Activated T-cell treated with anti-CD3 and anti-CD28 coated beads for 1 hour (primary cell): ENCODE measurements around the gene PPP2R1B.
"Not testable (repeated sequence)": the region's sequence is repeated elsewhere in the genome, so short reads cannot be mapped to it uniquely, and the experiment has no call there.

Experiments used
- DNase-seq: peaks from one replicate; pipeline ENCODE4 v3.0.0-alpha.2; 2020; ENCODE audit warnings: low read depth

The PPP2R1B gene

GRCh38 chr11:111725621-111726020, 40.6 kb downstream of the PPP2R1B start:
- no peak for DNase-seq

DNA sequence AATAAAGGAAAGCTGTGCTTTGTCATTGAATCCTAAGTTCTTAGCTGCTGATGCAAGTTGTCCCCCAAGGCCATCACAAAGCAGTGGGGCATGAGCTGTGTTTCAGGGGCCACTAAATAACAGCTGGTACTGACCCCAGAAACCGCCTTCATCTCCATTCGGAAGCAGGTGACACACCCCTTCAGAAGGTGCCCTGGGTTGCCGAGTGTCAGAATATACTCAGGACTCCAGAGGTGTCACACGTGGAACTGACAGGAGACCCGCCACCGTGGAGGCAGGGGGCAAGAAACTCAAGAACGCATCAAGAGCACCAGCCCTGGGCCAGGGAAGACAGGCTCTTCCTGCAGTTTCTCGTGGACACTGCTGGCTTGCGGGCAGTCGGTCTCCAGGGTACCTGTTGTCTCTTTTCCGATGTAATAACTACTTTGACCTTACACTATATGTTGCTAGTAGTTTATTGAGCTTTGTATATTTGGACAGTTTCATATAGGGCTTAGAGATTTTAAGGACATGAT, 41.5 kb downstream of the PPP2R1B start:
- DNase-seq, result no peak

DNA sequence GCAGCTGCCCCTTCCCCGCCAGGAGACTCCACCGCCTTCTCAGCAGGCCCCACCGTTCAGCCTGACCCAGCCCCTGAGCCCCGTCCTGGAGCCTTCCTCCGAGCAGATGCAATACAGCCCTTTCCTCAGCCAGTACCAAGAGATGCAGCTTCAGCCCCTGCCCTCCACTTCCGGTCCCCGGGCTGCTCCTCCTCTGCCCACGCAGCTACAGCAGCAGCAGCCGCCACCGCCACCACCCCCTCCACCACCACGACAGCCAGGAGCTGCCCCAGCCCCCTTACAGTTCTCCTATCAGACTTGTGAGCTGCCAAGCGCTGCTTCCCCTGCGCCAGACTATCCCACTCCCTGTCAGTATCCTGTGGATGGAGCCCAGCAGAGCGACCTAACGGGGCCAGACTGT, 42.6 kb downstream of the PPP2R1B start:
- no peak for DNase-seq

GRCh38 chr11:111722501-111722900, 43.7 kb downstream of the PPP2R1B start:
- DNase-seq, result no peak

DNA sequence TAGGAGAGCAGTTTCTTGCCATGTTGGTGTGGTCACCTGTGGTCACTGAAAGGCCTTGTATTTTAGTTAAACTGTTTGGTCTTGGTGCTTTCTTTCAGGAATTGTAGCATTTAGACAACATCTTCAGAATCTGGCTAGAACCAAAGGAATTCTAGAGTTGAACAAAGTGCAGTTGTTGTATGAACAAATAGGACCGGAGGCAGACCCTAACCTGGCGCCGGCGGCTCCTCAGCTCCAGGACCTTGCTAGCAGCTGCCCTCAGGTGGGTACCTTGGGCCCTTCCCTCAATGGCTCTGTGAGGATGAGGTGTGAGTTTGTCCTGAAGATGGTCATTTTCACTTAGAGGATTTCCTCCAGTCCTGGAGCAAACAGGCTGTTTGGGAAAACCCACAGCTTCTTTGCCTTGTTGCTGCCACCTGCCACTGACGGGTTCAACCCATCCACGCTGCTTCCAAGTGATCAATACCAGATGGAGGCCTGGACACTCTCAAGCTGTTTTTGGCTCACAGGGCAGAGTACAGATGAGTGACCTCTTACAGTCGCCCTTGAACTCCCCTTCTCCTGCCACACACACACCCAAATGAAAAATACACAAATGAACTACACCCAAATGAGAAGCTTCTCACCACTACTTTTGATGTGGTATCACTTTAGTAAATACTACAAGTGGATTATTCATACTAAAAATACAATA, 45.2 kb downstream of the PPP2R1B start:
- DNase-seq, result no peak

GRCh38 chr11:111719379-111719778, 46.8 kb downstream of the PPP2R1B start:
- DNase-seq, result no peak

- no peak for DNase-seq
These were observed 47.3 kb downstream of the PPP2R1B start for GRCh38 chr11:111718859-111719258.

DNA sequence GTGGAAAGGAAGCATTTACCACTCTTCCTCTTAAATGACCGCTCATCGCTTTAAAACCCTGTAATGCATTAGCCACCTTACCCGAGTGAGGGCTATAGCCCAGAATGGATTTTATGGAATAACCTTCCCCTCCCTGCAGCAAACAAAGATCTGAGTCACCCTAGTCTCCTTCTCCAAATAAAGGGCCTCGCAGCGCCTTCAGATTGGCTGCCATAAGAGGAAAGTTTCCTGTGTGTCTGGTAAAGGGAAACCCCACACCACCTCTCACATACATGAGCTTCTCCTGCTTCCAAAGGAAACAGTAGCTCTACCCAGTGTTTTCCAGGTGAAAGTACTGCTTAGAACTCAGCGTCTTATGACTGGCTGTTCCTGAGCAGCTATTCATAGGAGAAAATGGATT, 47.8 kb downstream of the PPP2R1B start:
- DNase-seq, result no peak

GRCh38 chr11:111717660-111718059, 48.5 kb downstream of the PPP2R1B start:
- not testable (repeated sequence) for DNase-seq

- DNase-seq, result no peak
These were observed 50.9 kb downstream of the PPP2R1B start for GRCh38 chr11:111715142-111715816.

DNA sequence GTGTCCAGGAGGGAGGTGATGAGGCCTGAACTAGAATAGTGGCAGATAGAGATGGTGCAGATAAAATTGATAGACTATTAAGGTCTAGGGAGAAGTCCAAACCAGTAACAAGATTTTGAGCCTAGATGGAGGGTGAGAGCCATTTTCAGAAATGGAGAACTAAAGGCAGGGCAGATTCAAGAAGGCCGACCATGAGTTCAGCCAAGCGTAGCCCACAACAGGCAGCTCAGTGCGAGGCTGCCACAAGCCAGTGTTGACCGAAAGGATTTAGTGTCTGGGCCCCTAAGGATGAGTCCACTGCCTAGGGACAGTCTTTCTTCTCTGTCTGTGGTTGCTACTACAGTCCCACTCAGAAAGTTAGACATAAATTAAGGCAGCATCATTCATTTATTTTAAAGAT, 51.7 kb downstream of the PPP2R1B start:
- no peak for DNase-seq

- DNase-seq, result no peak
These were observed 58.5 kb downstream of the PPP2R1B start for GRCh38 chr11:111707691-111708067.

DNA sequence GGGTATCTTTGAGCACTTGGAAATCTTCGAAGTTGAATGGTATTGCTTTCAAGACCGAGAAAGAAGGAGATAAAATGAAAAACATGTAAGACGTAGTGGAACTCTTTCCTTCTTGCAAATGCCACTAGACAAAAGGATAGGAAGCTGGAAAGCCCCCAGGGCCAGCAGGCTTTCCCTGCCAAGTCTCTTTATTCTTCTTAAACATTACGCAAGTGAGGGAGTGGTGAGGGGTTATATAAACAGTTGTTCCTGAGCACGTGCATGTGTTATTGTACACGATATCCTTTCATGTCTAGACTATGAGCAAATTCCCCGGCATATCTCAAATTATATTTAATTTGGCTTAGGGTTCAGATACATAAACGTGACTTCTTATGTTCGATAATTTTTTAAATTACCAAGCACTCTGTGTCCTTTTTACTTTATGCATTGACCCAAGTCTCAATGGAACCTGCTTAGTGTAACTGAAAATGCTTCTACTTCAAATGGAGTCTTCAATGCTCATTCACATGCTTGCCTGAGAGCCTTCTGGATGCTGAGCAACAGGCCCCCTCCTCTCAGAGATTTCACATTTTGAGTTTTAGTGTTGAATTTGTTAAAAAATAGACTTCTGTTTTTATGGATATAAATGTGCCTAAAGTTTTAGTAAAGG, 59.0 kb downstream of the PPP2R1B start:
- no peak for DNase-seq

DNA sequence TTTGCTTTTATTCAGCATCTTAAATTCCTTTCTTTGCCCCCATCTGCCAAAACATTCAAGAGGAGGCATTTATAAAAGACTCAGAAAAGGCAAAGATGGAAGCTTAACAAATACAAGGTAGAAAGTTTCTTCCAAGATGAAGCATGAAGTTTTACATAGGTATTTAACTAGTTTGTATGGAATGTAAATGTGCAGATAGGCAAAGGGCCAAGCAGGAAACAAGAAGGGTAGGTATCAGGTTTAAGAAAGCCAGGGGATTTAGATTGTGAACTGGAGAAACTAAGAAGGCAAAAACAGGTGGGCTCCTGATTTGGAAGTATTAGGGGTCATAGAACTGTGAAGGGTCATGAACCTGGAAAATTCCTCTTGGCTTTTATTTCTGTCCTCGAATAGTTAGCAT, 62.6 kb downstream of the PPP2R1B start:
- no peak for DNase-seq

DNA sequence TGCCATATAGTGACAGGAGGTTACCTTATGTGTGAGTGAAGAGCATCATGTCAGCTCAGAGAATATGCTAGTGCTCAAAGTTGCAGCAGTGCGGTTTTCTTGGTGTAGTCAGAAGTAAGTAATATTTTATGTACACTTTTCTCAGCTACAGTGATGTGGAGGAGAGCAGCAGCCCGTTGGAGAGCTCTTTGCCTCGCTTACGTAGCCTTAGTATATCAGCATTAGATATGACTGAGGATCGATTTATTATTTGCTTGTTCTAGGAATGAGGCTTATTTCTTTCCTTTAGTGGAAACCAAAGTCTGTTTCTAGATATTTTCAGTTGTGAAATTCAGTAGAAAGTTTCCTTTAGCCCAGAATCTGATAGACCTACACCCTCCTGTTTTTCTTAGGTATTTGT, 63.6 kb downstream of the PPP2R1B start:
- DNase-seq, result no peak

DNA sequence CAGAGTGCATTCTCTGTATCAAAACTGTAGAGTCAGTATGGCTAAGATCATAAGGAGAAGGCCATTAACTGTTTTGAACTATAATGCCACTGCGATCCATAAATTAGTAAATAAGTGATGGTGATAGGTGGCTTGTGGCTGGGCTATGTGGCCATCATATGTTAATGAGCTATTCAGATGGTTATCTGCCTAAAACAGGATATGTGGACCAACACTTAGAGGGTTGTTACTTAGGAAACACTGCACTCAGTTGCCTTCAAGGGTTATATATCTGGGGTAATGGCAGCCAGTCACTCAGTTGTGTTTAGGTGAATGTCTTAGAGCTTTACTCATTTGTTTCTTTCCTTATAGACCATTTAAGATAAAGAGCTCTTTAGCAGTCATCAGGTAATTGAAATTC, 66.0 kb downstream of the PPP2R1B start:
- DNase-seq, result no peak

DNA sequence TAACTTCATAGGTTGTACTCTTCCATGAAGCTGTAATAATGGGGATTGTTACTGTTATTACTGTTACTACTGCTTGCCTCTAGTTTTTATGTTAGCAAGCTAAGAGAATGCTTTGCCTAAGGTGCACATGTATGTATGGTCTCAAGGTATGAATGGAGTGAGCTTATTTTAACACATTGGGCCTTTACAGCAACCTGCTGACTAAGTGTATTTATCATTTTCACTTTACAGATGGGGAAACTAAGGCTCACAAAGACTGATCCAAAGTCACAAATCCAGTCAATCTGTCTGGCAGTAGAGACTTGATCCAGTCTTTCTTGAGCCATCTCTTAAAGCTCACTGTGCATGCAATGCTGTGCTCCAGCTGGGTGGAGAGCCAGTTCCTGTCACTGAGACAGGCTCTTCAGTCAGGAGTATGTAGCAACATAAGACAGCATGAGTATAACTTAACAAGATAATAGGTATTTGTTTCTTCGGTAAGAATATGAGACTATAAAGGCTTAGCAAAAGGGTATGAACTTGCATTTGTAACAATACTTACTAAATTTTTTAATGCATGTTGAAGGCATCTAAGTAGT, 66.5 kb downstream of the PPP2R1B start:
- DNase-seq, result no peak

DNA sequence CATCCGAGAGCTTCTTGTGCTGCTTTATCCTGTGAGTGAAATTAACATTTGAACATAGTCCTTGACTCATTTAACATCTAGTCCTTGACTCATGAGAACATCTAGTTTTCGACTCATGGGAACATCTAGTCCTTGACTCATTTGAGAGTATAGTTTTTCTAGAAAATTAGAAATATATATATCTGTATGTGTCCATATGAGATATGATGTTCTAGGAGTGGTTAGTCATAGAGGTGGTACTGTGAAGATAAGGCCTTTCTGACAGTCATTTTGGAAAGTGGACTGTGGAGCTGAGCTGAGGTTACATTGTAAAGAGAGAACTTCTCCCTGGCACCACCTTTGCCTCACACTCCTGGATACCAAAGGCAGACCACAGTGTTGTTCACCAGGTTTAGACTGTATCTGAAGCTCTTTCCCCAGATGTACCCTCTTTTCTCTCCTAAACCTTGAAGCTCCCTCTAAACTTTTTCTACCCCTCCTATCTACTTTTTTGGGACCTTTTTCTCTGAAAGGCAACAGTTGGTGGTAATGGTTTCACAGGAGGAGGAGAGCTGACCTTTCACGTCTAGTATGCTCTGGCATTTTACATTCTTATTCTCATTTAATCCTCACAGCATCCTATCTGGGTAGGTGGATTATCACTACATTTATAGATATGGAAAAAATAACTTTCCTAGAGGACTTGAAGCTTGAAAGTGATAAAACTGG, 67.2 kb downstream of the PPP2R1B start:
- DNase-seq, result no peak

- no peak for DNase-seq
These were observed 68.2 kb downstream of the PPP2R1B start for GRCh38 chr11:111697933-111698371.

GRCh38 chr11:111696556-111696955, 69.6 kb downstream of the PPP2R1B start:
- DNase-seq, result no peak

- no peak for DNase-seq
These were observed 71.3 kb downstream of the PPP2R1B start for GRCh38 chr11:111694851-111695250.
